HCEC 1CT (cell line): ENCODE results near the gene ZNF70.

Experiments used
- DNase-seq: peaks from one replicate; pipeline ENCODE4 v3.0.0-alpha.2; 2017

The ZNF70 gene

DNA sequence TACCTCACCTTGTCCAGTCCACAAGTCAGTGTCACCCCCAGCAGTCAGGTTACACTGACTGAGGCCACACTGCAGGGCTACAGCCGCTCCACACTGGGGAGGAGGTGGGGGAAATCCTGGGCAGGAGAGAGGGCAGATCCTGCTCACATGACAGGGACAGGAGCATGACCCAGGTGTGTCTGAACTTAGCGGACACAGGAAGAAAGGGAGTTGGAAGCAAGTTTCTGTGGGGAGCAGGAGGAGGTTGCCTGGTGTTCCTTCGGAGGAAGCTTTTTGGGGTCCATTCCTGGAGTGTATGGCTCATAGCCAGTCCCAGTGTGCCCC is 27.6 kb upstream of the ZNF70 start:
- no peak for DNase-seq

DNA sequence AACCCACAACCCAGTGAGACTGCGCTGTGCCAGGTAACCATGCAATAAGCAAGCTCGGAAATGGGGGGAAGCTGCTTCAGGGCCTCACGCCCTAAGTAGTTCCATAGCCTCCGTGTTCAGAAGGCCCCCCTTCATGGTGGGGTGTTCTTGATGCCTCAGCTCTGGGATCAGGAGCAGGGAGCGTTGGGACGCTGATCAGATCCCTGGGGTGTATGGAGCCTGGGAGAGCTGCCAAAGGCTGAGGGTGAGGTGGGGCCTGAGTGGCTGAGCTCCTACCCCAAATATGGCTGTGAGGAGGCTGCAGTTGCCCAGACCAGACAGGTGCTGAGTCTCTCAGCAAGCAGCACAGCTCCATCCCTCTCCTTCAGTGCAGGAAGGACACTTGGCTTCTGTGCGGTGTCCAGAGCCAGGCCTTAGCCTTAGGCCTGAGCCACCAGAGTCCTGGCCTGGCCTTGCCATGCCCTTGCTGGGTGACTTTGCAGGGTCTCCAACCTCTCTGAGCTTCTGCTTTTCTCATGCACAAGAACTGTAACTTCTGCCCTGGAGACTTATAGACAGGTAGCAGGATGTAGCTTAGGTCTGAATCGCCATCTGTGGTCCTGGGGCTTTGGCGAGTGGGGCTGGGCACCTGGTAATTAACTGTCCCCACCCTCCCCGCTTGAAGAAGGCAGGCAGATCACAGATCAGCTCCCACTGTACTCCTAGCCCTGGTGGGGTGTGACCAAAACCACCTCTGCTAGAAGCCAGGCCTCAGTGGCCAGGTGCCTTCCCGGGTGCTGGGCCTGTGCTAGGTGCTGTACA is 27.1 kb upstream of the ZNF70 start:
- no peak for DNase-seq

DNA sequence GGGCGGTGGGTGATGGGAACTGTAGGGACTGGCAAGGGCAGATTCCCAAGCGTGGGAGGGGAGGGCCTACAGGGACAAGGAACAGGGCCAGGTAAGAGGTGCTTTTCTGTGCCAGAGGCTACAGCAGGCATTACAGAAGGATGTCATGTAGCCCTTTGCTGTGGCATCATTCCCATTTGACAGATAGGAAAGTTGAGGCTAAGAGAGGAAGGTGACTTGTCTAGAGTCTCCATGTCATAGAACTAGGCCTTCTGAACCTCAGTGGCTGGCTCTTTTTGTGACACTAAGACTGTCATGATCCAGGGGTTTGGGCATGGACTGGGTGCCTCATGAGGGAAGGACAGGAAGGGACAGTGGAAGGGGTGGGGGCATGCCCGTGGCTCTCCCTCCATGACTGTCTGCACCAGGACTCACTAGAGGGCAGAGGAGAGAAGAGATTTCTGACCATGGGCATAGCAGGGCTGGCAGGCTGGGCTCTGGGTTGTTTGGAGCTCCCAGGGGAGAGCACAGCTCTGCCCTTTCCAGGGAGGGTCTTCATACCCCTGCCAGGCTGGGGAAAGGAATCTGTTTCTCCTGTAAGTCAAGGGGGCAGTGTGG is 25.0 kb upstream of the ZNF70 start:
- no peak for DNase-seq

DNA sequence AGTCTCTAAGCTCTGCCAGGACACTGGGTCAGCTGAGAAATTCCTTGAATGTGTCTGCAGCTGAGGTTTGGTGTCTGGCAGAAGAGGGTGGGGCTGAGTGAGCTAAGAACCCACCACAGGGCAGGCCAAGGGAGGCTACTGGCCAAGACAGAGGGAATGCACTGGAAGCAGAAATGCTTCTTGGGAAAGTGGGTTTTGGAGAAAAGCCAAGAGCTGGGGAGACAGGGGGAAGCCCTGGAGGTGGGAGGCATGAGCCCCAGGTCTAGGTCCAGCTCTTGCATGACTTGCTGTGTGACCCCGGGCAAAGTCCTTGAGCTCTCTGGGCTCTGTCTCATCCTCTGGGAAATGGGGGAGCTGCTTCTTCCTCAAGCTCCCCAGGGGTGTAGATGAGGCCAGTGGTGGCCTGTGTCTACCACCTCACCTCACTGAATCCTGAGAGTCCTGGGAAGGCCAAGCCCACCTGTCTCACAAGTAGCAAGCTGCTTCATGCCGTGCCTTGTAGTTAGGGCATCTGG is 24.1 kb upstream of the ZNF70 start:
- DNase-seq, result no peak

DNA sequence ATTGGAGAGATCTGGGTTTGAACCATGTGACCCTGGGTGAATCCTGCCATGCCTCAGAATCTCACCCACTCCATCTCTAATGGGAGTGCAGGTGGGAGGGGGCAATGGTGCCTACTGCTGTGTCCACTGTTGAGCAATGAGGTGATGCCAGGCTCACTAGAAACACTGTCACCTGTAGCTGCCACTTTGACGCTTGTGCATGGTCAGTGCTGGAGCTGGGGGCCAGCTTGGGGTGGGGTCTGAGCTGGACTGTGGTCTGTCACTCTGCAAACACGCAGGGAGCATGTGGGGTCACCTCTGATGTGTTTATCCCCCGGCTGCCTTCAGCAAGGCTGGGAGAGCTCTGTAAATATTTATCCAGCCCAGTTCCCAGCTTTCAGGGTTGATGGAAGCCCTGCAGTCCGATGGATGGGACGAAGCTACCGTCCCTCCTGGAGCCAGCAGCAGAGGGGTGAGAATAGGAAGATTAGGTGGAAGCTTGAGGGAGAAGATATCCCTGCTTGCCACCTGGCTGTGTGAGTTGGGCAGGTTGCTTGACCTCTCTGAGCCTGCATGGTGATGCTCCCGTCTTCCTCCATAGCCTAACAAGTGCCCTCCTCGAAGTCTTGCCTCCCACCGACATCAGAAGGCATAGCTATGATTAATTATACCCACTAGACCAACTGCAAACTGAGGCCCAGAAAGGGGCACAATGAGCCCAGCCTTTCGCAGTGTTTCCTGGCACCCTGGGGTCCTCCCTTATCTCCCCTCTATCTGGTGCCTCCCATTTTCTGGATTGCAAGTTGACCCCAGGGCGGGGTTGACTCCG is 23.4 kb upstream of the ZNF70 start:
- no peak for DNase-seq

DNA sequence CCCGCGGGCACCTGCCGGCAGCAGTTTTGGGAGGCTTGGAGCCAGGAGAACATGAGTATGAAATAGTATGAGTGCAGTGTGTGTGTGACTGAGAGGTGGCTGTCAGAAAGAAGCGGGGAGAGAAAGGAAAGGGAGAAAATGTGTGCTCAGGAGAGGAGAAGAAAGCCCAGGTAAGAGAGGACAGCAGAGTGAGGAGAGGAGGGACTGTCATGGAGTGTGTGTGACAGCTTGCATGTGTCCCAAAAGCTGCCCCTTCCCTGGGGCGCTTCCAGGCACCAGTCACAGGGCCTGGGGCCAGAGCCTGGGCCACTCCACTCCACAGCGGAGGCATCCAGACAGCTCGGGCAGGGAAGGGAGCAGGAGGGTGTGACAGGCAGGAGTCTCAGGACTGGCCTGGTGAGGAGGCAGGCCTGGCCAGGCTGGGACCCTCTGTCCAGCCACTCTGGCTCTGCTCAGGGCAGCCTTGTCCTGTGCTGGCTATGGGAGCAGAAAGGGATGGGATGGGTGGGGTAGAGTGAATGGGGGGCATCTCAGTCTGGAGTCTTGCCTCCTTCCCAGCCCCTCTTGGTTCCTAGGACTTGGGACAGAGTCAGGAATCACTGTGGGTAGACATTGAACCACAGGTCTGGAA is 22.7 kb upstream of the ZNF70 start:
- no peak for DNase-seq

DNA sequence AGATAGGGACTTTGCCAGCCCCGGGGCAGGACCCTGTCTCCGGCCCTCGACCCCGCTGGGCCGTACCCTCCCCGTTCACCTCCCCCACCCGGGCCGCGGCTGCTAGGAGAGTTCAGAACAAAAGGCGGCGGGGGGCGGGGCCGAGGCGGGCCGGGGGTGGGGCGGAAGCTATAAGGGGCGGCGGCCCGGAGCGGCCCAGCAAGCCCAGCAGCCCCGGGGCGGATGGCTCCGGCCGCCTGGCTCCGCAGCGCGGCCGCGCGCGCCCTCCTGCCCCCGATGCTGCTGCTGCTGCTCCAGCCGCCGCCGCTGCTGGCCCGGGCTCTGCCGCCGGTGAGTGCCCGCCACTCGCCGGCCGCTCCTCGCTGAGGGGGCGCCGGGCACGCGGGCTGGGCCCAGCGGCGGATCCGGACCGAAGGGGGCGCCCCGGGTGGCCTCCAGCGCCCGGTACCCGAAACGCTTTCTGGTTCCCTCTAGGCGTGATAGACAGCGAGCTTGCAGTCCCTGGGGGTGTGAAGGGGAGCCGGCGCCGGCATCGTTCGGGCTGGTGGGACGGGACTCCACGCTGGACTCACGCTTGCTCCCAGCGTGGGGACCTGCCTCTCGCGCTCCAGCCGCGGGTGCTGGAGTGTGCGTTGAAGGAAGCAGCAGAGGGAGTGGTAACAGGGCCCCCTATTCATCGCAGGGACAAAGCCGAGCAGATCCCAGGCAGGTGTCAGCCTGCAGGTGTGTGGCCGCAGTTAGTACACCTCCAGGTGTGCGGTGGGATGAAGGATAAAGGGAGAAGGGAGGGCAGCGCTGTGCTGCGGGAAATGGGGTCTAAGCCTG is 21.9 kb upstream of the ZNF70 start, which contains the start of gene MMP11:
TSS of gene MMP11 (plus strand) at position 201 of the 825 bp plus-strand sequence. CDS start at position 223, 22 bp downstream.
- DNase-seq, result peak; percentile 34

DNA sequence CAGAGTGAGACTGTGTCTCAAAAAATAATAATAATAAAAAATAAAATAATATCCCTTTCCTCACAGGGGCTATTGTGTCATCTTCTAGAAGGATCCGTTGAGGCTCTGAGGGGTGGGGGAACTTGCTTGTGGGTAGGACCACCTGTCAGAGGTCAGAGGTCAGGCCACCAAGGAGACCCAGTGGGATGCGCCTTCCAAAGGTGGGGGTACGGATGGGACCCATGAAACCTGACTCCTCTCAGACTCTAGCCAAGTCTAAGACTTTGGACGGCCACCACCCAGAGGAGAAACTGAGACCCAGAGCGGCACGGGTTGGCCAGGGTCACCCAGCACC is 21.4 kb upstream of the ZNF70 start:
- no peak for DNase-seq

DNA sequence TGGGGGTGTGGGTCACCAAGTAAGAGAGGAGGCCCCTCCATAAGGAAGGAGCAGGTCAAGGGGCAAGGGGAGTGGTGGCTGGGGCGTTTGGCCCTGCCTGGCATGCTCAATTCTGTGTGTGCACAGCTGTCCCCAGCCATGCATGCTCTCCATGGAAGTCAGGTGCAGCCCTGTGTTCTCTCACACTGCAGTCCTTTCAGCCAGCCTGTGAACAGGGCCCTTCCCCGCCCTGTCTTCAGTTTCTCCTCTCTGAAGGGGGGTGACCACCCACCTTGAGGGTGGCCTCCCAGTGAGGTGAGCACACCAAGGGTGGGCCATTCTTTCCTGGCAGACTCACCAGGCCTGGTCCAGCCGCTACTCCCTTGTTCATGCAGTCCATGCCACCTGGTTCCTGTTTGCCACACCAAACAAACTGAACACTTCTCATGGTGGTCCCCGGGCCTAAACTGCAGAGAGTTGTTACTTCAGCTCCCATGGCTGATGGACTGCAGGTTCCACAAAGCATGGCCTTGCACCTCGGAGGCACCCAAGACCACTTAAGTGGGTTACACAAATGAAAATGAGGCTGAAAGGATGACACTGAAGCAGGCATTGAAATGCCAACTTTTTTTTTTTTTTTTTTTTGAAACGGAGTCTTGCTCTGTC is 18.5 kb upstream of the ZNF70 start:
- no peak for DNase-seq

DNA sequence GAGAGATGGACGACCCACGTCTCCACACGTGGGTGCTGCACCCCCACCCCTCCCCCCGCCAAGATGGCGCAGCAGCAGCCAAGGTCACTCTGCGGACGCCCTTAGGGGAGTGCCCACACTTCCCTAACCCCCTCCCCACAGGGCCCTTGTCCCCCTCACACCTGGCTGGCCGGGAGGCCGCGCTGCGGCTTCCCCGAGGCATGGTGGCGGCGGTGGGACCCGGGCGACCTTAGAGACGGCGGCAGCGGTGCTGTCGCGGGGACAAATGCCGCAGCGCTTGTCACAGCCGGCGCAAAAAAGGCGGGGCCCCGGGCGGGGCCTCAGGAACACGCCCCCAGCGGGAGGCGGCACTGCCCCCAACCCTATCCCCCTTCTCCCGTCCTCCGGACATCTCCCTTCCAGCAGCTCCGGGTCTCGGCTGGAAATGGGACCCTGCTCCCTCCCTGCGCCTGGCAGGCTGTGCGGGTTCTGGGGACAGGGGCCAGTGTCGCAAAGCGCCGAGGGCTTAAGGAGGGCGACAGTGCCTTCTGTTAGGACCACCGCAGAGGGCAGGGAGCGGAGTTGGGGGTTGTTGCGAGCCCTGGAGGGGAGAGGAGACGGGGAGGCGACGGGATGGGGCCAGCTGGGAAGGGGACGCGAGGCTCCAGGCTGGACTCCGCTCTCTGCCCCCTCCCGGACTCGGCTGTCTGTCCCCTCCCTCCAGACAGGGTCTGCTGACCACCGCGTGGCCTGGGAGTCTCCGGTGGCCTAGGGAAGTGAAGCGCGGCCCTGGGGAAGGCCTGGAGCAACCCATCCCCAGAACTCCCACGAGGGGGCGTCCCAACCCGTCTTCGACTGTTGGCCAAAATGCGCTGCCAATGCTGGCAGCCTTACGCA is 17.0 kb upstream of the ZNF70 start, which contains the start of gene CHCHD10:
TSS of gene CHCHD10 (minus strand) at position 300 of the 876 bp plus-strand sequence. CDS start at position 202, 98 bp downstream.
- DNase-seq, result peak; percentile 67

DNA sequence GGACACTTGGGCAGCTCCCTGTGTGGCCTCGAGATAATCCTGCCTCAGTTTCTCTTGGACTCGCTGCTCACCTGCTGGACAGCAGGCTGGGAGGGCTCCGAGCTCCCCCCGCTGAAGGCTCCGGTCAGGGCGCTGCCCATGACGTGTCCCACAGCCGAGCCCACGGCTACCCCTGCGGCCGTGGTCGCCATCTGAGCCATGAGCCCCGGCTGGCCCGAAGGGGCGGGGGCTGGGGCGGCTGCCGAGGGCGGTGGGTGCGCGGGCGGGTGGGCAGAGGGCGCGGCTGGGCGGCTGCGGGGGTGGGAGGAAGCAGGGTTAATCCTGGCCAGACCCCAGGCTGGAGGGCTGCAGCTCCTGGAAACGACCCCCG is 16.4 kb upstream of the ZNF70 start:
- no peak for DNase-seq

DNA sequence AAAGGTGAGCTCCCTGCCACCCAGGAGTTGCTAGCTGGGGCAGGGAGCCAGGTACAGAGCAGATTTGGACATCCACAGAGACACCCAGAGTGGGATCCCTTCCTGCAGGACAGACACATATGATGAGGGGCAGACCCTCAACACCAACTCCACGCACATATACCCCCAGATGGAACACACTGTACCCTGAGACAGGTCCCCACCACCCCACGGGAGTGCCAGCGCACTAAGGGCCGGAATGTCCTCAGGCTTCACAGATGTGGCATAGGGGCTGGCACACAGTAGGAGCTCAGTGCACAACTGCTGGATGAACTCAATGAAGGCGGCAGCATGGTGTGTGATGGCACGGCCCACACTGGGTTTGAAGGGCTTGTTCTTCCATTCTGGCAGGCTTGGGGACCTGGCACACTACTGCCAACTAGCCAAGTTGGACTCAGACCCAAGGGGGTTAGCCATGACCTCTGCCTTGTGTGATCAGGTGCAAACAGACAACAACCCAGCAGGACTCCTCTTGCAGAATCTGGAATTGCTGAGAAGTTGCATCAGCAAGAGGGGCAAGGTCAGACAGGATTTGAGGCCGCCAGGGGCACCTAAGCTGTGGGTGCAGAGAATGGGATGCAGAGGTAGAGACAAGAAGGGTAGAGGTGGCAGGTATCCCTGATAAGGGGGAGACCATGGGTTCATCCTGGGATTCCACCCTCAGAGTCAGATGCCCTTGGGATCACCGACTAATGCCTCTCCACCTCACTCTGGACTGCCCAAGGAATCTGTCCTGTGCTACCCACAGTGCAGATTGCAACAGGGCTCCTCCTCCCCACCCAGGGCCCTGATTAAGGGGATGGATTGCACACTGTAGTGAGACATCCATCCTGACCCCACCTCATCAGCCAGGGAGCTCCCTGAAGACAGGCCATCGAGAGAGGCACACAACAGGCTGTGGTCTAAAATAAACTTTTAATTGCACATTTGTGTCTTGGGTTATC is 14.3 kb upstream of the ZNF70 start:
- no peak for DNase-seq

DNA sequence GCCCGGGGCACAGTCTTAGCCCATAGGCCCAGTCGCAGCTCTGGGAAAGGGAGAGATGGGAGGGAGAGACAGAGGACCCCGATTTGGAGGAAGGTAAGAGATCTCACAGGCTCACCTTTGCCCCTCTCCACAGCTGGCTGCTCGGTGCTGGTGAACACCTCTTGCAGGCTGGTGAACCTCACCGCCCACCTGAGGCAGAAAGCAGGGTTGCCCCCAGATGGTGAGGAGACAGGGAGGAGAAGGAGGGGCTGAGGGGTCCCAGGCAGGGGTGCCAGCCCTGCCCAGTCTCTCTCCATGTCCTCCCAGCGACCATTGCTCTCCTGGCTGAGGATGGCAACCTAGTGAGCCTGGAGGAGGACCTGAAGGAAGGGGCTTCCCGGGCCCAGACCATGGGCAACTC is 13.0 kb upstream of the ZNF70 start:
- DNase-seq, result no peak

DNA sequence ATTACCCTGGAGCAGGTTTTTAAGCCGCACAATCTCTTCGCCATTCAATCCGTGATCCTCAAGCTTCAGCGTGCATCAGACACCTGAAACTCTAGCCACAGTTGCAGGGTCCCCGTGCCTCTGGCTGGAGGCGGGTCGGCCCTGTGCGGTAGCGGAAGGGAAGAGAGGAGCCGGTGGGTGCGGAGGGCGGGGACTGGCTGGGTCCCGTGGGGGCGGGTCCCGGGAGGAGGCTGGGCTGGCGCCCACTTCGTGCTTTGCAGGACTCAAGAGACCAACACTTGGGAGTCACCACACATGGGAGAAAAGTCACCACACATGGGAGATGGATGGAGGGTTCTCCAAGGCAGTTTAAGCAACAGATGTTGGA is 12.7 kb upstream of the ZNF70 start:
- no peak for DNase-seq

DNA sequence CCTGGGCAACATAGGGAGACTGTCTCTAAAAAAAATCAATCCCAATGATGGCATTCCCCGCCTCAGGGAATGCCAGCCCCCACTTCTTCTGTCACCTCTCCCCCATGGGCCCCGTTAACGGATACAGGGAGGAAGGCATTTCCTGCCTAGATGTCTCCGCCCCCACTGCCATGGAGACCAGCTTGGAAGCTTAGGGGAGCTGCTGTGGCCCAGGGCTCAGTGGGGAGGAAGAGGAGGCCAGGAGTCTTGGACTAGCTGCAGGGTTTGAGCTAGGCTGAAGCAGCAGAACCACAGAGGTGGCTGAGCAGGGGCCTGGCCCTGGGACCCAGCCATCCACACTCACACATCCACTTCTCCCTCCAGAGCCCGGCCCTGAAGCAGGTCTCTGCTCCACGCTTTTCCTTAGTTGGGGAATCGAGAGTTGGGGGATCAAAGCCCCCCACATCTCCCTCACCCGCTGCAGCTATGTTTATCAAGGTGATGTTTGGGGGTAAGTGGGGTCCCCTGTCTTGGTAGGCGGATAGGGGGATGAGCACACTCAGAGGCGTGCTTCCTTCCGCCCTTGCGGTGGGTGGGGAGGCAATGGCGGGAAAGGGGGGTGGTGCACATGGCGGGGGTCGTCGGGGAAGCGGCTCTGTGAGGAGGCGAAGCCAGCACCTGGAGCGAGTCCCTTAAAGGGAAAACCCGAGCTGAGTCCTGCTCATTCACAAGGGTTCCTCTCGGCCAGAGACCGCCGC is 12.1 kb upstream of the ZNF70 start, which contains the start of gene C22orf15:
TSS of gene C22orf15 (plus strand) at position 149 of the 737 bp plus-strand sequence. CDS start at position 466, 317 bp downstream.
- DNase-seq, result peak; percentile 39

DNA sequence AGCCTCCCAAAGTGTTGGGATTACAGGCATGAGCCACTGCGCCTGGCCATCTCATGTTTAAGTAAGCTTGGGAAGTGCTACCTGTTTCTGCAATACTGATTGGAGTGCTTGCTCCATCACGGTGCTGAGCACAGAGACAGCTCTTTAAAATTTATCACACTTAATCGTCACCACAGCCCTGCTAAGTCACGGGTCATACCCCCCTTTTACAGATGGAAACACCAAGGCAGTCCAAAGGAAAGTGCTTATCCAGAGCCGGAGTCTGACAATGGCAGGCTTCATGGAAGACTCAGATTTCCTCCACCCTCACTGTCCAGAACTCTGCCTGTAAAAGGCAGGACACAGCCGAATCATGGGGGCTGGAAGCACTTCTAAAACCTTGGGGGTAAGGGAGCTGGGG is 9.1 kb upstream of the ZNF70 start:
- DNase-seq, result no peak

DNA sequence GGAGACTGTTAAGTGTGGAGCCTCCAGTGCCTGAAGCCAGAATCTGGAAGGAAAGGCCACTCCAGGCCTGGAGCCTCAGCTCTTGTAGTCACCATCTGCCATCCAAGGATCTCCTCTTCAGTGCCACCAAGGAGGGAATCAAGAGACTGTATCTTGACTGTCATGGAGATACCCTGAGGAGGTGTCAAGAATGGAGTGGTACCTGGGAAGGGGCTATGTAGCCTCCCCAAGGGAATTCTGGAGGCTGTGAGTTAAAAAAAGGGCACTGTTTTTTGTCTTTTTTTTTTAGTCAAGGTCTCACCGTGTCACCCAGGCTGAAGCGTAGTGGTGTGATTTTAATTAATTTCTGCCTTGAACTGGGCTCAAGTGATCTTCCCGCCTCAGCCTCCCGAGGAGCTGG is 8.7 kb upstream of the ZNF70 start:
- DNase-seq, result no peak

DNA sequence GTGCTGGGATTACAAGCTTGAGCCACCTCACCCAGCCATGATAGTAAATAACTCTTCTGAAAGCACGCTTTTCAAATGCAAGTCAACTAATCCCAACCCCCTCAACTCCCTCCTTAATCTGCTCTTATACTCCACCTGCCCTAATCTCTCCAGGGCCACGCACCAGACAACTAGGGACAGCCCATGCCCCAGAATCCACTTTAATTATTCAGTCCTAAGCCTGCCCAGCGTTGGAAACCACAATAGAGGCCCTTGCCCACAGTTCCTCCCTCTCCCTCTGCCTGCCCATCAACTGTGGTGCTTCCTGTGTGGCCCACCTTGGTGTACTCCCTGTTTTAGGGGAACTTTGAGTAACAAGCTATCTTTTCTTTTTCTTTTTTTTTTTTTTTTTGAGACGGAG is 6.0 kb upstream of the ZNF70 start:
- no peak for DNase-seq

DNA sequence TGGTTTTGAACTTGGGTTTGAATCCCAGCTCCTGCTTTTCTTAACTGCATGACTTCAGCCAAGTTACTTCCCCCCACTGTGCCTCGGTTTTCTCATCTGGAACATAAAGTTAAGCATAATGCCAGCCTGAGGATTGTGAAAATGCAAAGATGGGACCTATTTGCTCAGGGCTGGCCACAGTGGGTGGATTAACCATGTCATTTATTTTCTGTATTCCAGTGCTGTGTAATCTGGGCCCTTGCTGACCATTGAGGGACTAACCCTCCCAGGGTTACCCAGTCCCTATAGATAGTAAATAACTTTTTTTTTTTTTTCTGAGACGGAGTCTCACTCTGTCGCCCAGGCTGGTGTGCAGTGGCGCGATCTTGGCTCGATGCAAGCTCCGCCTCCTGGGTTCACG is 4.8 kb upstream of the ZNF70 start:
- no peak for DNase-seq
